HG02852 (cell line): Measurements from ENCODE around the gene METAP2.

Experiments used
- ATAC-seq: cut with Tn5 transposase; IDR thresholded peaks from one replicate; pipeline ENCODE4 v1.9.1; 2021; ENCODE audit warnings: mild to moderate bottlenecking, moderate library complexity; ENCODE audit not compliant: unreplicated experiment

METAP2 gene

DNA sequence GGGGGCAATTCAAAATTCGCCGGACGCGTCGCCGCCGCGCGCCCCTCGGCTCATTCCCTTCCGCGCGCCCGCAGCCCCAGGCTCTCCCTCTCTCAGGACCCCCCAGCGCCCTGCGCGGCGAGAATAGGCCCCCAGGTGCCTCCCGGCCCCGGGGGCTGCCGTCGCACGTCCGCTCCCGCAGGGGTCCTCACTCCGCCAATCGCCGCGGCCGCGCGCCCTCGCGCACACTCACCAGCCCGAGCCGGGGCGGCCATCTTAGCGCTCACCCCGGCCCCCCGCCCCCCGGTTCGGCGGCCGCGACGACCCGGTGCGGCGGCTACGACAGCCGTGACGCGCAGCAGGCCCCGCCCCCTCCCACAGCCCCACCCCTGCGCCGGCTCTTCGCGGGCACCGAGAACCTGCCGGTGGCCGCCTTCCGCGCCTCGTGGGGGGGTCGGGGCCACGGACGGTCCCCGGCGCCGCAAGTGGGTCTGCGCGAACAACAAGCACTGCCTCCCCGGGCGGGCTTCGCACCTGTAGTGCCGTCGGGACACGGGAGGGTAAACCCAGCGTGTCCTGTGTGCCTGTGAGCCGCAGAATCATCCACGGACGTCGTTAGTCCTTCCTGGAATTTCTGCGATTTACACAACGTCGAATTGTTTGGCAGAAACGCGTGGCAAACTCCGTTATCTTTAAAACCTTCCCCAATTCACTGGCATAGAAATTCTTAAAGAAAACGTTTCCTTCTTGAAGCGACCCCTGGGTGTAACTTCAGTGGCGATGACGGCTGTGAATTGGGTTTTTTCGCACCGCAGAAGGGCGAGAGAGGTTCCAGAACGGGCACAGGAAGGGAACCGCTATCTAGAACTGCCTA is 74.8 kb downstream of the METAP2 start:
- ATAC-seq = no peak

DNA sequence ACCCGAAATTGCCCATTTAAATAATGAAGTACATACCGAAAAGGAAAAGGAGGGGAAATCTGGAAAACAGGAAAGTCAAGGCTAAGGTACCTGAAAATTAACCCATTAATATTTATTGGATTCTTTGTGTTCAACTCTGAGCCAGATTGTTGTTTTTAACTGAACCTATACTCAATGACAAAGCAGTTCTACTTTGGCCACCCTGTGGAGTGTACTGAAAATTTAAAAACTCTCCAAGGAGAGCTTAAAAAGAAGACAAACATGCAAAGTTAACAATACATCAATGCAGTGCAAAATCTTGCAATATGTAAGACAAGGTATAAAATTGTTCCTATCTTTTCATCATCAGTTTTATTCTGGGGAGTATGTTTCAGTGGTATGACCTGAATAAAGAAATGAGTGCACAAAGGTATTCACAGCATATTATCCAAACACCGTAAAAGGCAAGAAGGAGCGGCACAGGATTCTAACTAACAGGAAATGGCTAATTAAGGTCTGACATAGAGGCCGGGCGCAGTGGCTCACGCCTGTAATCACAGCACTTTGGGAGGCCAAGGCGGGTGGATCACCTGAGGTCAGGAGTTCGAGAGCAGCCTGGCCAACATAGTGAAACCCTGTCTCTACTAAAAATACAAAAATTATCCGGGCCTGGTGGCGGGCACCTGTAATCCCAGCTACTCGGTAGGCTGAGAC is 75.6 kb downstream of the METAP2 start:
- ATAC-seq = no peak

DNA sequence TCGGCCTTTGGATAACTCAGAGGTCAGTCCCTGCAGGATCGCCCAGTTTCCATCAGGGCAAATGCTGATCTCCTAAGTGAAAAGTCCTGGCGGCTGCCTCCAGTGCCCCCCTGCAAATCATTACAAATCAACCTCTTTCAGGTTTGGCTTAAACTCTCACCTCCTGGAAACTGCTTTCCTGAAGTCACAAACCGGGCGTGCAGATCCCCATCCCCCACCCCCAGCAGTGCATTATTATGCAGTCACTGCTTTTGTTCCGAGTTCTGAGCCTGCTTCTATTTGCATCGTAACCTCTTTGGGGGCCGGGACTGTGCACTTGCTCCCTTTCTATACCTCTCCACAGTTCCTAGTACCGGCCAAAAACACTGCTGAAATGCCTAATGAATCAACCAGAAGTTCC is 77.4 kb downstream of the METAP2 start, which contains the start of gene USP44:
Gene USP44, minus strand, starts transcription at position 172 of the 400 bp plus-strand sequence. CDS start 17,220 bp downstream, outside the sequence.
- no peak for ATAC-seq

DNA sequence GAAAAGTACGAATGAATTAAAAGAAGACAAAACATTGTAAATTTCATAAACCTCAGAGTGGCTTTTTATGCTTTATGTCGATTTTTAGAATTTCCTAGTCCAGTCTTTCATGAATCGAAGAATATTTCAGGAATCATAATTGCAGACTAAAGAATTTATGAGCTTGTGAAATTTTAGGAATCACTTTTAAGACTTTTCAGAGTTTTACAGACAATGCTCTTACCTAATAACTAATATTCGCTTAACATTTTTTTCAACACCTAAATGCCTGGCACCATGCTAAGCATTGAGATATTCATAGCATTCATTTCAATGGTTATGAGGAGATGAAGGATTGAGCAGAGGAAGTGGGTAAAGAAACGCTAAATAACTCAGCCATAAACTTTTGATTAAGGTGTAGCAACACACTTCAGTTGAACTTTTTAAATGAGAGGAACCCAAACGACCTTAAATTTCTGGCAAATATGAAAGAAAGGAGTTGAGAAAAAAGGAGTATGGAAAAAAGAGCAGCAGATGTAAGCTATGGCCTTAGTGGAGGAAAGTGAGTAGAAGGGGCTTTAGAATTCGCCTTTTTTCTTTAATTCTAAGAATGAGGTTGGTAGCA is 78.1 kb downstream of the METAP2 start:
- no peak for ATAC-seq

DNA sequence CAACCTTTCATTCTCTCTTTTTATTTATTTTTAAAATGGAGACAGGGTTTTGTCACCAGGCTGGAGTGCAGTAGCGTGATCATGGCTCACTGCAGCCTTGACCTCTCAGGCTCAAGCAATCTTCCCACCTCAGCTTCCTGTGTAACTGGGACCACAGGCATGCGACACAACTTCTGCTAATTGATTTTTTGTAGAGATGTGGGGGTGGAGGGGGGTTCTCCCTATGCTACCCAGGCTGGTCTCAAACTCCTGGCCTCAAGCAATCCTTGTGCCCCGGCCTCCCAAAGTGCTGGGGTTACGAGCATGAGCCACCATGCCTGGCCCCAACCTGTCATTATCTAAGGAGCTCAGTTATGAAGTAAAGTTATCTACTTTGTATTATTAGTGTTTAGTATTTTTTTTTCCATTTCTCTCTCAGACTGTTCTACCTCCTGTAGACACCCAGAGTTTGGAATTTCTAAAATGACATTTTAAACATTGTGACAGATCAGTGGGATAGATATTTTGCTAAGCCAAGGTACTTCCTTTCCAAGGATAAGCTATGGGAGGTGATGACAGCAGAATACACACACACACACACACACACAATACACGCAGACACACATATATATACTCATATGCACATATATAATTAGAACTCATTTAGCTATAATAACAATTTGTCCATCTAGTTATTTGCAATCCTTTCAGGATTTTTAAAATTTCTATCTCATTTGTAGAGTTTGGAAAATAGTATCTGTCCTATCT is 79.4 kb downstream of the METAP2 start:
- ATAC-seq = no peak

DNA sequence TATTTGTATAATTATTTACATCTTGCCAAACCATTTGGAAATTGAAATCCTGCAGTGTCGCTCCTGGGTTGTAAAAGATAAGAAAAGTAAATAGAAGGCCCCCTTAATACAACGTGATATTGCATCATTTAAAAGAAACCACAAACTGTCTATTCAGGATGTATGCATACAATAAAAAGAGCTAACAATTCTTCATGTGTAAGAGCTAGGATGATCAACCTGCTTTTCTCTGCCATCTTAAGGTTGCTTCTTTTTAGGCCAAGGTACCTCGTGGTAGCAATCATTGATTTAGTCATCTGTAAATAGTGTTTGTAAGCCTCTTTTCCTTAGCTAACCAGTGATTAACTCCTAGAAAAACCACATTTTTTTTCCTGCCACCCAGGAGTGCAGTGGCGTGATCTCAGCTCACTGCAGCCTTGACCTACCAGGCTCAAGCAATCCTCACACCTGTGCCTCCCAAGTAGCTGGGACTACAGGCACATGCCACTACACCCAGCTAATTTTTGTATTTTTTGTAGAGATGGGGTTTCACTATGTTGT is 80.7 kb downstream of the METAP2 start:
- no peak for ATAC-seq

DNA sequence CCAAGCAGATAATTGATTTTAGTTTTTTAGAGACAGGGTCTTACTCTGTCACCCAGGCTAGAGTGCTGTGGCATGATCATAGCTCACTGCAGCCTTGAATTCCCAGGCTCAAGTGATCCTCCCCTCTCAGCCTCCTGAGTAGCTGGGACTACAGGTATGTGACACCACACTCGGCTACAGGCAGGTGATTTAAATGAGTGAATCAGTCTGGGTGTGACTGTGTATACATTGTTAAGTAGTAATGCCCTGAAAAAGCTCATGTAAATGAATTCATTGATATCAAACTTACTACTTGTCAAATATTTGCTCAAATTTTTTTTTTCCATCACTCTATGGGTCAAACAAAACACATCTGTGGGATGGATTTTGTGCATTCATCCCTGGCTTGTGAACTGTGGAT is 83.7 kb downstream of the METAP2 start:
- ATAC-seq = no peak
